Measurements from ENCODE around the gene CA5A. TPM values are rescaled to one million over a fixed set of nuclear protein-coding genes. Genes with fewer than 3 reads are reported as not detected.
"Not testable (repeated sequence)": the region's sequence is repeated elsewhere in the genome, so short reads cannot be mapped to it uniquely, and the experiment has no call there.

The CA5A gene
- polyA plus RNA-seq, 1 donor from 2014 or later = not detected

- peaks cover 13 to 25% (median 25%) of the 10 kb centered on the region in 3 donors for H3K4me1 Mint-ChIP-seq
- peak overlapping the region; percentile 31 to 85 (median 57) for H3K4me3 Mint-ChIP-seq
- no peaks in the 10 kb centered on the region for H3K36me3 Mint-ChIP-seq
- H3K27ac Mint-ChIP-seq = peak overlapping the region; percentile 88 to 99 (median 92)
- peaks cover 6% of the 10 kb centered on the region for H3K27me3 Mint-ChIP-seq
- H3K9me3 Mint-ChIP-seq = no peaks in the 10 kb centered on the region
Measured at GRCh38 chr16:87947356-87948118, 11.2 kb upstream of the CA5A start.

DNA sequence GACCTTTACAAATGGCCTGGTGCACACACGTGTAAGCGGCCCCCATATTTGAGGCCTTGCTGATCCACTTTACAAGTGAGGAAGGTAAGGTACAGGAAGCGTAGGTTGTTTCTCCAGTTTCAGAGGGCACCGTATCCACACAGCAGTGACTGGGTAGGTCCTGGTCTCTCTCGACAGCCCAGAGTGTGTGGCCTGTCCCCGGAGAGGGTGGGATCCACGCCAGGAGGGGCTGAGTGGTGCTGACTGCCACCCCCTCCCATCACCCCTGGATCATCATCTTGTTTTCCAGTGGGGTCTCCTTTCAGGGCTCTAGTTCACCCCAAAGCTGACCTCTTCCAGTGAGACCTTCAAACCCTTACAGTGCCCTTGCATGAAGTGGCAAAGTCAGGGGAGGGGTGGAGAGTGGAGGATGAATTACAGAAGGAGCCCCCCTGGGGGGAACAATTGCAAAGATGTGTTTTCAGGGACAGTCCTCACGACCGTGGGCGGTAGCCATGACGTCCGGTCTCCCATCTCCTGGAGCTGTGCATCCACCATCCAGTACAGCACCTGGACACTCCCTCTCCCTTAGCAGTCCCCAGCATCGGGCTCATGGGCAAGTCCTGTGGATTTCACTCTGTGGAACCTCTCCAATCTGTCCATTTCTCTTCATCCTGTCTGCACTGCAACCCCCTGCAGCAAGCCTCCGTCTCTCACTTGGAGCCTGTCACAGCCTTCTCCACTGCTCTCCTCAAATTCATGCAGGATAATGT, 10.4 kb upstream of the CA5A start:
- Mint-ChIP-seq H3K27ac (peak overlapping the region in 1 of 3 donors; percentile 13), H3K36me3 (no peaks in the 10 kb centered on the region), H3K4me1 (peaks cover 7 to 20% (median 20%) of the 10 kb centered on the region in 3 donors), H3K4me3 (no peak overlapping the region), H3K9me3 (no peaks in the 10 kb centered on the region), H3K27me3 (peaks cover 6% of the 10 kb centered on the region)

- H3K27me3 Mint-ChIP-seq = peaks cover 6% of the 10 kb centered on the region
- H3K4me3 Mint-ChIP-seq = peak overlapping the region; percentile 73 to 85 (median 81)
- no peaks in the 10 kb centered on the region for H3K9me3 Mint-ChIP-seq
- peaks cover 2 to 17% (median 14%) of the 10 kb centered on the region in 3 donors for H3K4me1 Mint-ChIP-seq
- H3K27ac Mint-ChIP-seq = peak overlapping the region; percentile 78 to 94 (median 80)
- H3K36me3 Mint-ChIP-seq = no peaks in the 10 kb centered on the region
Measured at GRCh38 chr16:87945351-87946042, 9.2 kb upstream of the CA5A start.

- Mint-ChIP-seq H3K27me3 (peaks cover 10% of the 10 kb centered on the region), H3K4me1 (peaks cover 2 to 6% (median 5%) of the 10 kb centered on the region in 3 donors), H3K36me3 (no peaks in the 10 kb centered on the region), H3K4me3 (no peak overlapping the region), H3K9me3 (no peaks in the 10 kb centered on the region), H3K27ac (peak overlapping the region in 1 of 3 donors; percentile 45)
Measured at GRCh38 chr16:87942680-87943079, 6.4 kb upstream of the CA5A start.

DNA sequence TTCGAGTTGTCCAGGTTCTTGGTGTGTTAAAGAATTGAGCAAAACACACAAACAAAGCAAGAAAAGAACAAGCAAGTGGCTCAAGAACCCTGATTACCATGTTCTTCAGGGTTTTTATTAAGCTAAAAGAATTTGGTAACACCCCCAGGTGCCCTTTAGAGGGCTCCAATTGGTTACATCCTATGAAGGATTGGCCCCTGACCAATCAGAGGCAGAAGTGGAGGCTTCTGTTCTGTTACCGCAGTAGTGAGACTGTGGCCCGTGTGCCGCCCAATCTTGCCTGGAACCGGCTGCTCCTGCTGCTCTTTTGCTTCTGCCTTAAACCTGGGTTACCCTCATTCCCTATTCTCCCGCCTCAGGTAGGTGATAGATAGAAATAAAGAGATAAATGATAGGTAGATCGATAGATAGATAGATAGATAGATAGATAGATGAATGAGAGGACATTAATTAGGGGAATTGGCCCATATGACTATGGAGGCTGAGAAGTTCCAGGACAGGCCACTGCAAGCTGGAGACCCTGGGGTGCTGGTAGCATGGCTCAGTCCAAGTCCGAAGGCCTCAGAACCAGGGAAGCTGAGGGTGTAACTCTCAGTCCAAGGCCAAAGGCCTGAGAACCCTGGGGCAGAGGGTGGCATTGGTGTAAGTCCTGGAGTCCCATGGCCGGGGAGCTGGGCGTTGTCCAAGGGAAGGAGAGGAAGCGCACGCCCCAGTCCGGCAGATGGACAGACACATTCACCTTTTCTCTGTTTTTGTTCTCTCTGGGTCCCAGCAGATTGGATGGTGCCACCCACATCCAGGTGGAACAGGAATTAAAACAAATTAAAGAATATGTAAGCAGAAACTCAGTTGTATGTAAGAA, 3.5 kb upstream of the CA5A start:
- H3K4me3 Mint-ChIP-seq = peak overlapping the region in 1 of 4 donors; percentile 38

DNA sequence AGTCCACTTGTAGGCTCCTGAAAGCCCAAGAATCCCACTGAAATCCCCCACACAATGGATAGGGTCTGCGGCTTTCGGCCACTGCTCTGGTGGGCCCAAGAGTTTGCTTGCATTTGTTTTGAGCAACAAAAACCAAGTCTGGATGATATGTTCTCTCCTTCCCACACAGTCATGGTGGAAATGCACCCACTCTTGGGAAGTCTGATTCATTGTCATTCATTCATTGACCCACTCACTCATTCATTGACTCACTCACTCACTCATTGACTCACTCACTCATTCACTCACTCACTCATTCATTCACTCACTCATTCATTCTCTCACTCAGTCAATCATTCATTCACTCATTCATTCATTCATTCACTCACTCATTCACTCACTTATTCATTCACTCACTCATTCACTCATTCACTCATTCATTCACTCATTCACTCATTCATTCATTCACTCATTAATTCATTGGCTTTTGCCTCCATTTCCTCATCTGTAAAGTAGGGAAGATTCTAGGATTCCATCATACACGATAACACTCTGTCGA, 2.2 kb upstream of the CA5A start:
- H3K36me3 Mint-ChIP-seq = no peaks in the 10 kb centered on the region
- H3K4me1 Mint-ChIP-seq = peaks cover 0 to 6% (median 5%) of the 10 kb centered on the region in 3 donors
- no peak overlapping the region for H3K4me3 Mint-ChIP-seq
- peaks cover 7% of the 10 kb centered on the region for H3K27me3 Mint-ChIP-seq
- no peak overlapping the region for H3K27ac Mint-ChIP-seq
- H3K9me3 Mint-ChIP-seq = no peaks in the 10 kb centered on the region

More for the DNA sequence above, 3.5 kb upstream of the CA5A start:
- Mint-ChIP-seq H3K4me1 (peaks cover 0 to 6% (median 5%) of the 10 kb centered on the region in 3 donors), H3K27ac (no peak overlapping the region), H3K27me3 (peaks cover 7% of the 10 kb centered on the region), H3K36me3 (no peaks in the 10 kb centered on the region), H3K9me3 (no peaks in the 10 kb centered on the region)

DNA sequence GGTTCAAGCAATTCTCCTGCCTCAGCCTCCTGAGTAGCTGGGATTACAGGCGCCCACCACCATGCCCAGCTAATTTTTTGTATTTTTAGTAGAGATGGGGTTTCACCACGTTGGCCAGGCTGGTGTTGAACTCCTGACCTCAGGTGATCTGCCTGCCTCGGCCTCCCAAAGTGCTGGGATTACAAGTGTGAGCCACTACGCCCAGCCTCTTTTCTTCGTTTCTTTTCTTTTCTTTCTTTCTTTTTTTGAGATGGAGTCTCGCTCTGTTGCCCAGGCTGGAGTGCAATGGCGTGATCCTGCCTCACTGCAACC, 858 bp upstream of the CA5A start:
- H3K4me3 Mint-ChIP-seq, H3K36me3 Mint-ChIP-seq, H3K9me3 Mint-ChIP-seq, H3K27me3 Mint-ChIP-seq, H3K27ac Mint-ChIP-seq, H3K4me1 Mint-ChIP-seq: not testable (repeated sequence)

DNA sequence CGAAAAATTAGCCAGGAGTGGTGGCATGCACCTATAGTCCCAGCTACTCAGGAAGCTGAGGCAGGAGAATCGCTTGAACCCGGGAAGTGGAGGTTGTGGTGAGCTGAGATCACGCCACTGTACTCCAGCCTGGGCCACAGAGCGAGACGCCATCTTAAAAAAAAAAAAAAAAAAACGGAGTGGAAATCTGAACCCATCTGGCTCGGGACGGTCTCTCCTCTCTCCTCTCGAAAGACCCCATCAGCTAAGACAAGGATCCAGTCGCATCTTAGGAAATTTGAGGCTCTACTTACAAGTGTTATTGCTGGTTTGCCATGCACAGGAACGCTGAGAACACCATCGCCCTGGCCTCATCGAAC, 334 bp downstream of the CA5A start:
- not testable (repeated sequence) for H3K4me3 Mint-ChIP-seq, H3K36me3 Mint-ChIP-seq, H3K4me1 Mint-ChIP-seq, H3K9me3 Mint-ChIP-seq, H3K27ac Mint-ChIP-seq, H3K27me3 Mint-ChIP-seq

DNA sequence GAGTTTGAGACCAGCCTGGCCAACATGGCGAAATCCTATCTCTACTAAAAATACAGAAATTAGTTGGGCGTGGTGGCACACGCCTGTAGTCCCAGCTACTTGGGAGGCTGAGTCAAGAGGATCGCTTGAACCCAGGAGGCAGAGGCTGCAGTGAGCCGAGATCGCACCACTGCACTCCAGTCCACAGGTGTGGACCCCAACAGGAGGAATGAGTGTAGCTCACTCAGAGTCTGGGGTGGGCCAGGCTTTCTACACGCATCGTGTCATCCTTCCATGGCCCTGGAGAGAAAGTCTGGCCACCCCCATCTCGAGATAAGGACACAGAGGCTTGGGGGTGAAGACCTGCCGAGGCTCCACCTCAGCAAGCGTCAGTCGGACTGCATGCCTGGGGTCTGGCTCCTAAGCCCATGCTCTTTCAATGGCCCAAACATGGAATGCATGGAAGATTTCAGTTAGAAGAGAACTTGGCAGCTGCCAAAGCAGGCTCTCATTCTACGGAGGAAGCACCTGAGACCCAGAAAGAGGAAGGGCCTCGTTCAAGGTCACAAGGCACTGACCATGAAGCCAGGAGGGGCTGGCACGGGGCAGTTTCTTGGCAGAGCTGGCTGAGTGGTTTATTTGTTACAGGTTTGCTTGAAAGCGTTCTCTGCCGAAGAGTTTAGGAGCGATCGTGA, 1.4 kb downstream of the CA5A start:
- not testable (repeated sequence) for H3K4me1 Mint-ChIP-seq, H3K9me3 Mint-ChIP-seq, H3K27me3 Mint-ChIP-seq, H3K36me3 Mint-ChIP-seq, H3K4me3 Mint-ChIP-seq
- peak overlapping the region in 1 of 3 donors; percentile 42 for H3K27ac Mint-ChIP-seq

DNA sequence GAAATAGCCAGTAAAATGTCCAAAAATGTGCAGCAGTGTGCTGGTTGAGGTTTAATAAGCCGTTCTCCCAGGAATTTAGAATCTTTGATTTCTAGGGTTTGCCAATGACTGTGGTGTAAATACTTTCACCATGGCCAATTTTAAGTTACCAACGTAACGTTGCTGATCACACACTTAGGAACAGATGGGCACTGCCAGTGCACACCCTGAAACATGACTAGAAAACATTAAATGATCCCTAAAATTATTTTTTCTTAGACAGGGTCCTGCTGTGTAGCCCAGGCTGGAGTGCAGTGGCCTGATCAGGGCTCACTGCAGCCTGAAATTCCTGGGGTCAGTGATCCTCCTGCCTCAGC, 3.2 kb downstream of the CA5A start:
- Mint-ChIP-seq H3K27me3 (peaks cover 3% of the 10 kb centered on the region), H3K27ac (peak overlapping the region in 1 of 3 donors; percentile 88), H3K36me3 (no peaks in the 10 kb centered on the region), H3K4me3 (no peak overlapping the region), H3K9me3 (no peaks in the 10 kb centered on the region), H3K4me1 (peaks cover 0 to 6% (median 4%) of the 10 kb centered on the region in 3 donors)

GRCh38 chr16:87932475-87933139, 3.7 kb downstream of the CA5A start:
- H3K27me3 Mint-ChIP-seq, H3K36me3 Mint-ChIP-seq, H3K9me3 Mint-ChIP-seq, H3K4me3 Mint-ChIP-seq, H3K4me1 Mint-ChIP-seq: not testable (repeated sequence)
- H3K27ac Mint-ChIP-seq = peak overlapping the region in 1 of 3 donors; percentile 88

GRCh38 chr16:87931504-87931903, 4.8 kb downstream of the CA5A start:
- Mint-ChIP-seq H3K9me3 (no peaks in the 10 kb centered on the region), H3K27me3 (peaks cover 3% of the 10 kb centered on the region), H3K4me1 (peaks cover under 1 to 9% (median 4%) of the 10 kb centered on the region in 3 donors), H3K4me3 (no peak overlapping the region), H3K36me3 (no peaks in the 10 kb centered on the region), H3K27ac (no peak overlapping the region)

GRCh38 chr16:87930456-87930855, 5.9 kb downstream of the CA5A start:
- Mint-ChIP-seq H3K27me3 (peaks cover 3% of the 10 kb centered on the region), H3K27ac (no peak overlapping the region), H3K4me3 (no peak overlapping the region), H3K9me3 (no peaks in the 10 kb centered on the region), H3K36me3 (no peaks in the 10 kb centered on the region), H3K4me1 (peaks cover 6 to 13% (median 8%) of the 10 kb centered on the region in 3 donors)

GRCh38 chr16:87929986-87930385, 6.3 kb downstream of the CA5A start:
- Mint-ChIP-seq H3K9me3 (no peaks in the 10 kb centered on the region), H3K4me1 (peaks cover 10 to 13% (median 12%) of the 10 kb centered on the region in 3 donors), H3K36me3 (no peaks in the 10 kb centered on the region), H3K4me3 (peak overlapping the region in 1 of 4 donors; percentile 9), H3K27ac (no peak overlapping the region), H3K27me3 (peaks cover under 1% of the 10 kb centered on the region)

All from IgD-negative memory B cell (primary cell).